HG03442 (cell line): ENCODE results near the gene PAEP.
"Not testable (repeated sequence)": the region's sequence is repeated elsewhere in the genome, so short reads cannot be mapped to it uniquely, and the experiment has no call there.

Experiments used
- ATAC-seq: cut with Tn5 transposase; IDR thresholded peaks from one replicate; pipeline ENCODE4 v1.9.1; 2021; ENCODE audit warnings: mild to moderate bottlenecking, moderate library complexity; ENCODE audit not compliant: unreplicated experiment

PAEP gene

DNA sequence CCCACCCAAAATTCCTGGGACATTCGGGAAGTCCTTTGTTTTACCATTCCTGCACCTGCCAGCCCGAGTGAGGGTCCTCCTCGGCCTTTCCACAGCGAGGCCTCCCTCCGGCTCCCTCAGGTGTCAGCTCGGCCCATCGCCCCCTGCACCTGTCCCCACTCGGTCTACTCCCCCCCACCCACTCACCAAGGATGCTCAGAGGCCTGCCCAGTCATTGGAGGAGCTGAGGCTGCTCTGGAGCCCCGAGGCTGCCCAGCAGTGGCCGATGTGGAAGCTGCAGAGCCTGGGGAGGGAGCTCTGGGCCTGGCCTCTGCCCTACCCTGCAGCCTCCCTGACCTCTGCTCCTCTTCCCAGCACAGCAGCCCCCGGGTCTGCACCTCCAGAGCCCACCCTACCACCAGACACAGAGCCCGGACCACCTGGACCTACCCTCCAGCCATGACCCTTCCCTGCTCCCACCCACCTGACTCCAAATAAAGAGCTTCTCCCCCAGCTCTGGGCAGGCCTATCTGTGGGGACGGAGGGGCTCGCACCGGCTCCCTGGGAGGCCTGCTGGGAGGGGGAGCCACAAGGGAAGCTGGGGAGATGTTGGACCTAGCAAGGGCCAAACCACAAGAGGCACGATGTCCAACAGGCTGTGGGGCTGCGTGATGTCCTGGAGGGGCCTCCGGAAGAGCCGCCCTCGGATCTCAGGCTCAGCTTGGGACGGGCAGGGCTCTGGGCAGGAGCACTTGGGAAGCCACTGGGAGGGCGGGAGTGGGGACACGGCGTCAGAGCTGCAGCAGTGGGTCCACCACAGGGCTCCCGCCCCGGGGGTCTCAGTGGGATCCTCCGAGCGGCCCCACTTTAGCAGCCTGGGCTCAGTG, 11.8 kb upstream of the PAEP start:
- not testable (repeated sequence) for ATAC-seq

DNA sequence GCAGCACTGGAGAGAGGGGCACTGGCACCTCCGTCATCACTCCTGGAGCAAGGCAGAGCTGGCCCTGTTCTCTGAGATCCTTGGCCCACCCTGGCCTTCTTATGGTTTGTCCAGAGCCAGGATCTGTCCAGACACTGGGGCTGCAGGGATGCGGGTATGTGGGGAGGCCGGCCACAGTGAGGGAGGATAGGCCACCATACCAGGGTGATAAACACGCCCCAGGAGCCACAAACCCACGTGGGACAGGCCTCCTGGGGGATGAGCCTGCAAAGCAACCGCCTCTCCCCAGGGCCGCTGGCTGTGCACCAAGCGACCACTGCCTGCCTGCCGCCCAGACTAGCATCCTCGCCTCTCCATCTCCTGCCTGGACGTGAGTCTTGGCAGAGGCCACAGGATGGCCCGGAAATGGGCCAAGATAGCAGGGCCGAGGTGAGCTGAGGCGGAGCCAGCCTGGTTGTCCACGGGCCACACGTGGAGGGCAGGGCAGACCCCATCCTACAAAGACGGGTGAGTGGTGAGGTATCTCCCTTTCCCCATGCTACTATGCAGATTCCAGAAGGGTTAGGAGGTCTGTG, 11.1 kb upstream of the PAEP start:
- no peak for ATAC-seq

DNA sequence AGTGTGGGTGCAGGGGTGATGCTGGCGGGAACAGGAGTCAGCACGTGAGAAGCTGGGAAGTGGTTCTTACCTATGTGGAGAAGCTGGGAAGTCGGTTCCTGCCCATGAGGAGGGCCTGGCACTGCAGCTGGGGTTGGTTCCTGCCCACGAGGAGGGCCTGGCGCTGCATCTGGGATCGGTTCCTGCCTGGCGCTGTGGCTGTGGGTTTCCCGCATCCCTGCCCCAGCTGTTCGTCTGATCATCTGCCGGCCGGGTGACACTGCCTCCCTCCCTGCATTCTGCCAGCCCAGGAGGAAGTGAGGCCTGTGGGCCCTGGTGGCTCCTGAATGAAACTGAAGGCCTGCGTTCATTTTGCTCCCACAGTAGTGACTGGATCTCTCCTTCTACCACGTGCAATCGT, 10.5 kb upstream of the PAEP start:
- ATAC-seq, result no peak

DNA sequence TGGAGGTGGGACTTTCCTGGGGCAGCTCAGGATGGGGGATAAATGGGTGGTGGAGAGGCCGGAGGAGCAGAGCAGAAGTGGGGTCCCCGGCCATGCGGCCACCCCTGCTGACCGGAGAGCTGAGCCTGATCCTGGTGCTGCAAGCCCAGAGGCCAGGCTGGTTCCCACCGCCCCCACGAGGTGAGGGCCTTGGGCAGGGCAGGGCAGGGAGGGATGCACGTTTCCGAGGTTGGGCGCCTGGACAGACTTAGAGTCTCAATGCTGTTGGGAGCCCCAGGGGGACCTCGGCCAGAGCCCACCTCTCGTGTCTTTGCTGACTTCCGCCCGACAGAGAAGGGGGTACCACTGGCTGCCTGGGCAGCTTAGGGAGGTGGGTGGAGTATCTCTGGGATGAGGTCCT, 10.1 kb upstream of the PAEP start:
- ATAC-seq, result no peak

DNA sequence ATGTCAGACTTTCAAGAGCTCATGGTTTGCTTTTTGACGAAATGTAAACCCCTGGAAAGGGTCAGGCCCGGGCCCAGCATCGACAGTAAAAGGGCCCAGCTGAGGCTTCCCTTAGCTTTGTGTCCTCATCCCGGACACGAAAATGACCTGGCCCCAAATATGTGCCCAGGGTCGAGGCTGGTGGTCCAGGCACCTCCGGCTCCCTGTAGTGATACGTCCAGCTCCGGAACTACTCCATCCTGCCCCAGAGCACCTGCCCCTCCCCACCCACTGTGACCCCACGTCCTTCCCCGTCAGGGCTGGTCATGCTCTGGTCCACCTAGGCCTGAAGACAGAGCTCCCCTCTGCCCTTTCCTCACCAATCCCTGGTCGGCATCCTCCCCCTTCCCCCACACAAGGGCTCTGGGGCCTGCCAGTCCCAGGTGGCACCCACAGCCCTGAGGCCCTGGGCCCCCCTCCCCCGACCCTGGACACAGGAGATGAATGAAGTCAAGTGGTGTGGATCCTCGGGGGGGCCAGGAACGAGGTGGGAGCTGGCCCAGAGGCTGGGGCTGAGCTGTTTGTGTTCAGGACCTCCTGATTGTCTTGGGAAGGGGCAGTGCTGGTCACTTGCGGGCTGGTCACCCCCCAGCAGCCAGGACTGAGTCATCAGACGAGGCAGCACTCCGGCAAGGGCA, 9.4 kb upstream of the PAEP start:
- no peak for ATAC-seq

DNA sequence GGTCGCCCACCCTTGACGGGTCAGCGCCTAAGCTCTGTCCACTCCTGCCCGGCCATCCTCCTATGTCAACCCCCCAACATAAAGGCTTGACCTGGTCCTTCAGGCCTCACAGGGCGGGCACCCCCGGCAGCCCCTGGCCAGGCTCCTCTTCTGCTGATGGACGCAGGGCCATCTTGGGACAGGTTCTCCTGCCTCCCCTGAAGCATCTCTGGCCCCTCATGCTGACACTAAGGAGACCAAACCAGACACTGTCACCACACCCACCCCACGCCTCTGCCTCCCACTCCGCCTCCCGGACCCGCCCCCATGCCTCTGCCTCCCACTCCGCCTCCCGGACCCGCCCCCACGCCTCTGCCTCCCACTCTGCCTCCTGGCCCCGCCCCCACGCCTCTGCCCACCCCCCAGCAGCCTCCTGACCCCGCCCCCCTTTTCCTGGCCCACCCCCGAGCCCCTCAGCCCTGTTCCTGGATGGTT, 8.8 kb upstream of the PAEP start:
- ATAC-seq, result no peak

DNA sequence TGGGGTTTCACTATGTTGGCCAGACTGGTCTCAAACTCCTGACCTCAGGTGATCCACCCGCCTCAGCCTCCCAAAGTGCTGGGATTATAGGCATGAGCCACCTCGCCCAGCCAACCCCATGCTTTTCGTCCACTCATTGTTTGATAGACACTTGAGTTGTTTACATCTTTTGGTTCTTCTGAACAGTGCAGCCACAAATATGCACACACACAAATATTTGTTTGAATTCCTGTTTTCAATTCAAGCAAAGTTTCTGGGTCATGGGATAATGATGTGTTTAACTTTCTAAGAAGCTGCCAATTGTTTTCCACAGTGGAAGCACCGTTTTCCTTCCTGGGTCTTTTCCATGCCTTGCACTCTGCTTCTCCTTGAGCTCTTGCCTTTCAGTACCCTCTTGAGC, 6.8 kb upstream of the PAEP start:
- ATAC-seq, result no peak

DNA sequence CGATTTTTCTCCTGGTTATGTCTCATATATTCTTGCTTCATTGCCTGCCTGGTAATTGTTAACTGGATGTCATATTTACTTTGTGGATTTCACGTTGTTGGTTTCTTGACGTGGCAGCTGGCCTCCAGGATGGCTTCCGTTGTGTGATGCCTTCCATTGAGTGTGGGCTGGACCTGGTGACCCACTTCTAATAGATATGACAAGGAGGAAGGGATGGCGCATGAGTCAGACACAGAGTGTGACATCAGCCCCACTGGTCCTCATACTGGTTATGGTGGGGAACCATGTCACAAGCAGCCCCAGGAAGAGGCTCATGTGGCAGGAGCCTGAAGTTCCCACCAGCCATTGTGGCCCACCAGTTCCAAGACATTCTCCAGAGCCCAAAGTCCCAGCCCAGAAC, 6.4 kb upstream of the PAEP start:
- no peak for ATAC-seq

DNA sequence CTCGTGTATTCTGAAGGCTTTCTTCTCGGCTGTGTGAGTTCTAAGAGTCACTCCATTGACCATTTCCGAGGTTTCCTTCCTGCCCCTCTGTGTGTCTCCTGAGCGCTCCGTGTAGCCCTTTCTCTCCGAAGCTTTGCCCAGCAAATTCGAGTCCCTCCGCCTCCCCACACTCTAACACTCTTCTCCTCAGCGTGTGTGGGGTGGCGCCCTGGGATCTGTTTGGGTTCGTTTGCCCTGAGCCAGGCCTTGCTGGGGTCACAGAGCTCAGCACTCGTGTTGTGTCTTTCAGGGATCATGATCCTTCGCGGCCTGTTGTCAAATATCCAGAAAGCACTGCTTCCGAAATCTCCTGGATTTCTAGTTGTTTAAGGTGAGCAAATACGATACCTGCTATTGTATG, 5.6 kb upstream of the PAEP start:
- ATAC-seq, result no peak

DNA sequence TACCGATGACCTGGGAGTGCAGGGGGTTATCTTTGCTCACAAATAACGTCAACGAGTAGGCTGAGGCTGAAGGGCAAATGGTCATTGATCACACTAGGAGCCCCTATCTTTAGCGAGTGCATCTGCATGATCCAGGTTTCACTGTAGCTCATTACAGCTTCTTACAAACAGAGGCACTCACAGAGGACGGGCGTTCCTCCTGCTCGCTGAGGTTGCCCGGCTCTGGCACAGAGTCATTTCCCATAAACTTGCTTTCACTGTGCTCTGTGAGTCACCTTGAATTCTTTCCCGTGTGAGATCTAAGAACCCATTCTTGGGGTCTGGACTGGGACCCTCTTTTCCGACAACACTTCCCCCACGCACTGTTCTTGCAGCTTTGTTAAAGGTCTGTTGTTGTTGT, 1.9 kb upstream of the PAEP start:
- no peak for ATAC-seq

DNA sequence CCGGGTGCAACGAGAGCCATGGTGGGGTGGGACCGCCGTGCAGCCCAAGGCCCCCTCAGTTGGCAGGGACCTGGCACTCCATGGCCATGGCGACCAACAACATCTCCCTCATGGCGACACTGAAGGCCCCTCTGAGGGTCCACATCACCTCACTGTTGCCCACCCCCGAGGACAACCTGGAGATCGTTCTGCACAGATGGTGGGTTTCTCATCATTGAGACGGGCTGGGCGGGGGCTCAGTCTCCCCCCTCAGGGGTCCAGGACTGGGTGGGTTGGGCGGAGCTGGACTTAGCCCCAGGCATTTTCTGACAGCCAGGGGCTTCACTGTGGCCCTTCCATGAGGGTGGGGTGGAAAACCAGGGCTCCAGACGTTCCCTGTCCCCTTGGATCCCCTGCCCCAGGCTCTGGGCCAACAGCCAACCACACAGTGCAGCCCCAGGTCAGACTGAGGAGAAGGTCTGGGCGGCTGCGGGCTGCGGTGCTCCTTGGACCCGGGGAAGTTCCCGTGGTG, 734 bp downstream of the PAEP start:
- ATAC-seq, result no peak

DNA sequence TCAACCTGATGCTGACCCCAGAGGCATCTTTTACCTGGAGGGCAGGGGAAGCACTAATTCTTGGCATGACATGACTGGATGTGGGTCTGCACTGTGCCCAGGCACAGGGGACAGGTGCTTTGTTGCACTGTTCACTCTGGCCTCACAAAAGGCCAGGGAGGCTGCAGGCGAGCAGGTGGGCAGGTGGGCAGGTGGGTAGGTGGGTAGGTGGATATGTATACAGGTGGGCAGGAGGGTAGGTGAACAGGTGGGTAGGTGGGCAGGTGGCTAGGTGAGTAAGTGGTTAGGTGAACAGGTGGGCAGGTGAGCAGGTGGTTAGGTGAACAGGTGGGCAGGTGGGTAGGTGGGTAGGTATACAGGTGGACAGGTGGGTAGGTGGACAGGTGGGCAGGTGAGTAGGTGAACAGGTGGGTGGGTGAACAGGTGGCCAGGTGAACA, 1.5 kb downstream of the PAEP start:
- ATAC-seq, result no peak

DNA sequence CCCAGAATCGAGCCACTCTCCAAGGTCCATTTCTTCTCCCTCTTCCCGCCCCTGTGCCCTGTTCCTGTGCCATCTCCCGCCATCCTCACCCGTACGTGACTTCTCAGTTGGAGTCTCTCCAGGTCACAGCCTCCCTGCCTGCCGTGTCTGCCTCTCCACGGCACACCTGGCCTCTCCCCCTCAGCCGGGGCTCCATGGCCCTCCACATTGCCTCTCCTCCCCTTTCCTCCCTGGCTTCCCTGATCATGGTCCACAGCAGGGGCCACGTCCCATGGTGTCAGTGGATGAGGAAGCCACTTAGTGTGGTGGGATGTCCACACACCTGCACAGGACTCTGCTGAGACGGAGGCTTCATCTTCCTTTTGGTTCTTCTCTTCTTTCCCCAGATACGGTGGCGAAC, 2.3 kb downstream of the PAEP start:
- ATAC-seq, result no peak

DNA sequence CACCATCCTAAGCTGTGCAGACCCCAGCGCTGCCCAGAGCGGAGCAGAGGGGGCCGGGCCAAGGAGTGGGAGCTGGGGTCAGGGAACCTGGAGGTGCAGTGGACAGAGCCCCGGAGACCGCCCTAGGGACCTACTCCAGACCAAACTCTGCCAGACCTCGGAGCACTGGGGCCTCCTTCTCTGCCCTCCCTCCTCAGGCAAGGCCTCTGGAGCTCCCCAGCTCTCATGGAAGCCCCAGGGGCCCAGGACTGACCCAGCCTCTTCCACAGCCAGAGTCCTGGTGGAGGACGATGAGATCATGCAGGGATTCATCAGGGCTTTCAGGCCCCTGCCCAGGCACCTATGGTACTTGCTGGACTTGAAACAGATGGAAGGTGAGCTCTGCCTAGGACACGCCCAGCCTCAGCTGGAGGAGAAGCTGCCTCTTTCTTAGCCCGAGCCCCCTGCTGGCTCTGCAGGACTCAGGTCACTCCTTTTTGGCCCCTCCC, 3.6 kb downstream of the PAEP start:
- ATAC-seq, result no peak

DNA sequence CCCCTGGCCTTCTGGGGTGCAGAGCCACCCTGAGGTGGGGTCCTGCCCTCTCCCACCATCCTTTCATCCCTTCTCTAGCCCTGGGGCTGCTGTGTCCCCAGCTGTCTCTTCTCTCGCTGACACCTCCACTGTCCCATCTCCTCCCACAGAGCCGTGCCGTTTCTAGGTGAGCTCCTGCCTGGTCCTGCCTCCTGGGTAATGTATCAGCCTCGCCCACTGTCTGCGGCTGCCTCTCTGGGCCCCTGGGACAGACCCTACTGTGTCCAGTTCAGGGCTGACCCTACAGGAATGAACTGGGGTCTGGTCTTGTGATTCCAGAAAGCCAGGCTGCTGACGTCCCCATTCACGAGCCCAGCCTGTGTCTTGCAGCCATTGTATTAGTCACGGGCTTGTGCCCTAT, 4.1 kb downstream of the PAEP start:
- no peak for ATAC-seq

DNA sequence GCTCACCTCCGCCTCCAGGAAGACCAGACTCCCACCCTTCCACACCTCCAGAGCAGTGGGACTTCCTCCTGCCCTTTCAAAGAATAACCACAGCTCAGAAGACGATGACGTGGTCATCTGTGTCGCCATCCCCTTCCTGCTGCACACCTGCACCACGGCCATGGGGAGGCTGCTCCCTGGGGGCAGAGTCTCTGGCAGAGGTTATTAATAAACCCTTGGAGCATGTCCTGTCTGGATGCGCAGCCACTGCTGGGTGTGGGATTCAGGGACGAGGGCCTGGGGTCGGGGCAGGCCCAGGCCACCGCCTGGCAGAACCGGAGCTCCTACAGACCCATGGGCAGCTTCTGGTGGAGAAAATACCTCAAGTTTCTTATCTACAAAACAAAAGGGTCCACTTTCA, 5.0 kb downstream of the PAEP start:
- ATAC-seq, result no peak

DNA sequence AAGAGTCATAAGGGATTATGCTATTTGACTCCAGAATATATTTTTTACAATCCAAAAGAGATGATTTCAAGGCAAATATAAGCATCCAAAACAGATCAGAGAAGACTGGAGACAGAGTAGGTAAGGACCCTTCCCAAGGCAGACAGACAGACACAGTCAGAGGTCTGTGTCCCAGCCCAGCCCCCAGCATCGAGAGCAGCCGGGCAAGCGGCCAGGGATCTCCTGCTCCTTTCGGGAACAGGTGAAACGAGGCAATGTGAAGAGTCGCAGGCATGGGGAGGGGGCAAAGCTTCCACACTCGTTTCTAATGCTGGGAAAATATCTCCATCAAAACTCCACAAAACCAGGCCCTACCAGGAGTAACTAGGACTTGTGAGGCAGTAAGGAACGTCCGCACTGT, 5.8 kb downstream of the PAEP start:
- ATAC-seq, result no peak

DNA sequence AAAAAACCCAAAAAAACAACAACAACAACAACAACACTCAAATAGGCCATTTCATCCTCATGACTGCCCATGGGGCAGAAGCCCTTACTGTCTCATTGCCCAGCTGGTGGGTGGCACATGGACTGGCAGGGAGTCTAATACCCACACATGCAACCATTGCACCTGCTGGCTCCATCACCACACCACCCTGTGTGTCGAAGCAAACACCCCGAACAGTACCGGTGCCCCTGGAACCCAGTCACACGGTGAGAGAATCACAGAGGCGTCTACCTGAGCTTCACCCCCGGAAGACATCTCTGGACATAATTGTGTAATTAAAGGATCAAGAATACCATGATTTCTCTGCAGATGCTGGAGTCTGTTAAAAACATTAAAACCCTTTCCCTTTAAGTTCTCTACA, 6.5 kb downstream of the PAEP start:
- no peak for ATAC-seq

DNA sequence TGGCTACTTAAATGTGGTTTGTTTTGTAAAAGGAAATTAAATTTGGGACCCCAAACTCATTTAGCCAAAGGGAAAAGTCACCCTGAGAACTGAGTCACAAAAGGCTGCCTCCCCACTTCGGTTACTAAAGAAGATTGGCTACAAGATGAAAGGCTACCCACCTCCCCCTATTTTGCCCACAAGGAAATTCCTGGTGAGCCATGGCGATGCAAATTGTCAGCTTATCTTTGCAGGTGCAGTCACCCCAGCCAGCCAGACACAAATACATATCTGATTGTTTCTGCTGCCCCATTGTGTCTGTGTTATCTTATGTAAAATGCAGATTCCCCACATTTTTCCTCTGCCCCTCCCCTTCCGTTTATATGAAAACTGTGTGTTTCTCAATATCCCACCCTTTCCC, 8.9 kb downstream of the PAEP start:
- no peak for ATAC-seq

DNA sequence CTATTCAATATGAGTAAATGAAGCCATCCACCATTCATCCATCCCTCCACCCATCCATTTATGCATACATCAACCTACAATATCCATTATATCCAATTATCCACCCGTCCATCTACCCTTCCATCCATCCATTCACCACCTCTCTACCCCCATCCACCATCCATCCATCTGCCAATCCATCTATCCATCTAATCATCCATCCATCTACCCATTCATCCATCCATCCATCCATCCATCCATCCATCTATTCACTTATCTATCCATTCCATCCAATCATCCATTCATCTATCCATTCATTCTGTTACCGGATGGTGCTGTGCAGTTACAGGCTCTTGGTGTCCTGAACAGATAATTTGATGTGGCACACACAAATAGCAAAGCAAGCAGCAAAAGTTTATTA, 10.7 kb downstream of the PAEP start:
- ATAC-seq, result no peak

DNA sequence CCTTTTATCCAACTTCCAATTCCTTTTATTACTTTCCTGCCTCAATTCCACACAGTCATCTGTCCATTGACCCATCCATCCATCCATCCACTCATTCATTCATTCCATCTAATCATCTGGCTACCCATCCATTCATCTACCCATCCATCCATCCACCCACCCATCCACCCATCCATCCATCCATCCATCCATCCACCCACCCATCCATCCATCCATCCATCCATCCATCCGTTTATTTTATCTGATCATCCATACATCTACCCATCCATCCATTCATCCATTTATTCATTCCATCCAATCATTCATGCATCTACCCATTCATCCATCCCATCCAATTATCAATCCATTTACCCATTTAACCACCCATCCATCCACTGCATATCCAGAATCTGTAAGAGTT, 11.6 kb downstream of the PAEP start:
- ATAC-seq, result no peak

DNA sequence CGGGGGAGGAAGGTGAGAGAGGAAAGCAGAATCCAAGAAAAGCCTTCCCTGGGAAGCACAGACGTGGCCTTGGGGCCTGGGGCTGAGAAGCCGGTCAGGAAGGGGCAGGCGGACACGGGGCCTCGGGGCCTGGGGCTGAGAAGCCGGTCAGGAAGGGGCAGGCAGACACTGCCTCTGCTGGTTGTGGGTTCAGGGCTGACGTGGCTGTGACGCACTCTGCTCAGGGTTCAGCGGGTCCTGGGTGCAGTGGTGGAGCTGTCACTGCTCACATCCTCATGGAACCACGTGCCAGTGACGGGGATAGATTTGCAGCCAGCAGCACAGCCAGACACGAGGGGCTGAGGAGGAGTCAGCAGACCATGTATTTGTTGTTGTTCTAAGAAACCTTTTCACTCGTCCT, 12.8 kb downstream of the PAEP start:
- no peak for ATAC-seq
